SH-SY5Y (cell line): Measurements from ENCODE around the gene ZBTB7C.

Experiments
- GATA2 ChIP-seq: IDR thresholded peaks from 2 replicates; pipeline ENCODE4 v1.6.1; 2011; ENCODE audit warnings: mild to moderate bottlenecking, low read depth, low read length
- GATA3 ChIP-seq: IDR thresholded peaks from 2 replicates; pipeline ENCODE4 v1.6.1; 2011; ENCODE audit warnings: low read depth, mild to moderate bottlenecking, low read length, moderate library complexity

The ZBTB7C gene

DNA sequence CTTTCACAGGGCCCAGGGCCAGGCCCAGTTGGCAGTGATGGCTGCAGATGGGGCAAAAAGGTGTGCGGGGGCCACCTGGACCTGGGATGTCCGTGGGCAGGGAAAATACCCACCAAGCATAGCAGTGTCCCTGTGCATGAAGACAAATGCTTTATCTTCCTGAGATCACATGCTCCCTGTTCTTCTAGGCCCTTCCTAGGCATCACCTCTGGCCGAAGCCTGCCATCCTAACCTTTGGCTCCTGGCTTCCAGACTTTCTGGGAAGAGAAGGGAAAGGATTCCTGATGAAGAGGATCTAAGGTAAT, 373.7 kb downstream of the ZBTB7C start:
- TF ChIP-seq GATA2, result no peak
- TF ChIP-seq GATA3, result no peak

DNA sequence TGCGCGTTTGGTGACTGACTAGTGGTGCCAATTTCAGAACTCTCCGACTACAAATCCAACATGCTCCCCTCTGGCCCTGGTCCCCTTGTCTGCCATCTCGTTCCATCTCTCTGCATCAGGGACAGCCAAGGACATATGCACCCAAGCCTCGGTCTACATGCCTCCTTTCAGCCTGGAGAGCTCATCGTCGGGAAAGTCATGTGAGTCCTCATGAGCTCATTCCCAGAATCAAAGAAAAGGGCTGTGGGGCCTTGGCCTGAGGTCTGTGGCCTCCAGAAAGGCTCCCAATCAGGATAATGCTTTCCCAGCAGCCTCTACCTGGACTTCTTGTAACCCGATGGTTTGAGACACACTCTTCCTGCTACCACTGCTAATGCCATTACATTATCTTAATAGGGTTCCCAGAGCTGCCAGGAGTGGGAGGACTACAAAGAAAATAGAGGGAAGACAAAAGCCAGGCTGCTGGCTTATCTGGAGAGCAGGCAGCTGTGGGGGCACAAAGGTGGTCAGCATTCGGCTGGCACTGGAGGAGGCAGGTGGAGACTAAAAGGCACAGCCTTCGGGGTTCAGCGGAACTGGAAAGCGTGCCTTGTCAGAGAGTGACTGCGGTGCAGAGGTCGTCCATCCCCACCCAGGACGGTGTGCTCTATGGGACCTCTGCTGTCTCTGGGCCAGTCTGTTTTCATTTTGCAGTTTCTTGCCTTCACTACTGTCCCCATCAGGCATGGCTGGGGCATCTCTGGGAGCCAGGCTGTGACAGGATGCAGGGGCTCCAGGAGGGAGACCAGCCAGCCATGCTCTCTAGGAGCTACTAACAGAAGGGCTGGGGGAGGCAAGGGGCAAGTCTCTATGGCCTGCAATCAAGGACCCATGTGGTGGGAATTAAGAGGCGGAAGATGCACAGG, 374.3 kb downstream of the ZBTB7C start:
- TF ChIP-seq GATA2 (peak; percentile 91), GATA3 (no peak)

DNA sequence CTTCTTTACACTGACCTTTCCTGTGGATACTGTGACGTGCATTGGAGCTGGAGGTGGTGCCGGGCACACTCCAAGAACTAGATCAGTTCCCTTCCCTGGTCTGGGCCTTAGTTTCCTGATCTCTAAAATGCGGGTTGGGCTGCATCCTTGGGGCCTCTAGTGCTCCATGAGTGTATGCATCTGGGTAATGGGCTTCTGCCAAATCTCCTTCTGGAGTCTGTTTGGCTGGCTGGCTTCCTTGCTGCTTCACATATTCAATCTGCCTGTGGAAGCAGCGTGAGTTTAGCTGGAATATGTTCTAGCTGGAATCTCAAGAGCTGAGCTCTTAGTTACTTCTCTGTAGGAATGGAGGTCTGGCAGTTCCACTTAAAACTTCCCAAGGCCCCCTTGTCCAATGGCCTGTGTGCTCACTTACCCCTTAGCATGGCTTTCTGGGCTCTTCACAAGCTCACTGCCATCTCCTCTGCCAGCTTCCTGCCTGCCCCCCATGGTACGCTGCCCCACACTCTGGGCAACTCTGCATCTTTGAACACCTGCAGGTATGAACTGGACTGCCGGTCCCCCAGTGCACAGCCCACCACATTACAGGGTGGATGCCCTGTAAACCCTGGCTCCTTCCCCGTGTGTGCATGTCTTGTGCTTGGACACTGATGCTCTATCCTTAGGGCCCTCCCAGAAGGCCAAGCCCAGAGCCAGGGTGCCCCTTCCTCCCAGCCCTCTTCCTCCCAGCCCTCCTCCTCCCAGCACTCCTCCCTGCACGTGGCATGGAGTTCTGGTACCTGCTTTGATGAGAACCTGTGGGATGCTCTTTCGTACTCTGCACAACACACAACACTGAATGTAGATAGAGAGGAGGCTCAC, 375.2 kb downstream of the ZBTB7C start:
- TF ChIP-seq GATA2, result no peak
- no peak for TF ChIP-seq GATA3

DNA sequence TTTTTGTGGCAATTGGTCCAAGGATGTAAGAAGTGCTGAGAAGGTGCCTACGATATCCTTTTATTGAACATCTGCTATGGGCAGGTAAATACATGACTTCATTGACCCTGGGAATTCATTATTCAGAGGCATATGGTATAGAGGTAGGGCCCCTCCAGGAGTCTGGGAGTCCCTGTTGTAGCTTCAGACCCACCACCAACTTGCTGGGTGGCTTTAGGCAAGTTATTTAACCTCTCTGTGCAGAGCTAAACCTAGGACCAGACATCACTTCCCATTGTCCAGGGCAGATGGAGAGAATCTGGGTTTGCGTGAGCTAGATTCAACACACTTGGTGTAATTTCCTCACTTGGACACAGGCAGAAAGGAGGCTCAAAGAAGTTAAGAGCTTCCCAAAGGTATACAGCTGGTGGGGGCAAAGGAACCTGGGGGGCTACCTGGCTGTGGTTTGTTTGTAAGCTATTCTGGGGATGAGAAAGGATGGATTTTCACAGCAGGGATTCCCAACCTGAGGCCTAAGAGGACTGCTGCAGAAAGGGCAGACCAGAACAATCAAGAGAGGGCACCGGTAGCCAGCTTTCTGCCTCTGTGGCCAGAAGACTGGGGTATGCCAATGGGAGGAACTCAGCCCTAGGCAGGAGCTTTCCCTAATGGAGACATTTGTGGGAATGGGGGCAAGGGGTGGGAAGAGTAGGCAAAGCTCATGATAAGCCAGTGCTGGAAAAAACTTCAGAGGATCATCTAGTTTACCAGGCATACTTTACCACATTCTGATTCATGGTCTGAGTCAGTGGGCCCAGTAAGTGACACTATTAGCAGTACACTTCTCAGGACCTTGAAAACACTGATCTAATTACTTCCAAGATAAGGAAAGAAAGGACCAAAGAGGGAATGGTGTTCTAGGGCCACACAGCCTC, 376.1 kb downstream of the ZBTB7C start:
- TF ChIP-seq GATA2, result no peak
- no peak for TF ChIP-seq GATA3

DNA sequence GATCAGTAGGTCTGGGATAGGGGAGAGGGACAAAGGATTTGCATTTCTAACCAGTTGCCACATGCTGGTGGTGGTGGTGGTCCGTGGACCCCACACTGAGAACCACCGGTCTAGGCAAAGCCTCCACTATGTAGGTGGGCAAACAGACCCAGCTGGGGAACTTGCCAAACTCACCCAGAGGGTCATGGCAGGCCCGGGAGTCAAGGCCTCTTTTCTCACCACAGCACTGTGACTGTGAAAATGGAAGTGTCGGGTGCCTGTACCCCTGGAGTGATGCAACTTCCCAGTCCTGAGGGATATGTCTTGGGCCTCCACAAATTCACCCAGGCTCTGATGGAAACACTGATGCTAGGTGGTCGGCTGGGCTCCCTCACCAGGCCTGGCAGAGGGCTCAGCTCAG, 377.5 kb downstream of the ZBTB7C start:
- TF ChIP-seq GATA2 (no peak), GATA3 (no peak)

DNA sequence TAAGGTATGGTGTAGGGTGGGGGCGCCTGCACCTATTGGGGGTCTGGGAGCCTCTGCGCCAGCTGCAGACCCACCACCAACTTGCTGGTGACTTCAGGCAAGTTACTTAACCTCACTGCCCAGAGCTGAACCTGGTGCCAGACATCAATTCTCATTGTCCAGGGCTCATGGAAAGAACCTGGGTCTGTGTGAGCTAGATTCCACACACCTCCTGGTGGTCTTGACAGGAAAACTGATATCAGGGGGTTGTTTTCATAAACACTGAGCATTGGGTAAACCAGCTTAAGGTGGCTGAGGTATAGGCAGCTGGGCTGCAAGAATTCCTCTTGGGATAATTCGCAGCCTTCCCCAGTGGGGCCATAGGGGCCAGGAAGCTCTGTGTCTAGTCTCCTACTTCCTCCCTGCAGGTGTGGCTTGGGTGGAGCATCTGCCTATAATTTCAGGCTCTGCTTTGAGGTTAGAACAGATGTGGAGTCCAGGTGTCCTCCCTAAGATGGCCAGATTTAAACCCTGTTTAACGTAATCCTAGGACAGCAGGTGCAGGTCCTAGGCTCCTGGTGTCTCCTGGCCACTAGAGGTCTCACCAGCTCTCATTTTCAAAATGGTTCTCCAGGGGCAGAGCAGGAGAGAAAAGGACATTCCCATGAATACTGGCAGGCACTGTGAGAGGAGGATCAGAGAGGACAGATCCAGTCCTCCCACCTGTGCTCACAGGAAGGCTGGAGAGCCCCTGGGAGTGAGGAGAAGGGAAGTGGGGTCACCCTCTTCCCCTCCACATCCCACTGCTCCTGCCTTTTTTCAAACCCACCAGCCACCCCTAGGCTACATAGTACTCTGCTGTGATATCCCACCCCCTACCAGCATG, 378.3 kb downstream of the ZBTB7C start:
- TF ChIP-seq GATA2, result no peak
- TF ChIP-seq GATA3, result no peak

DNA sequence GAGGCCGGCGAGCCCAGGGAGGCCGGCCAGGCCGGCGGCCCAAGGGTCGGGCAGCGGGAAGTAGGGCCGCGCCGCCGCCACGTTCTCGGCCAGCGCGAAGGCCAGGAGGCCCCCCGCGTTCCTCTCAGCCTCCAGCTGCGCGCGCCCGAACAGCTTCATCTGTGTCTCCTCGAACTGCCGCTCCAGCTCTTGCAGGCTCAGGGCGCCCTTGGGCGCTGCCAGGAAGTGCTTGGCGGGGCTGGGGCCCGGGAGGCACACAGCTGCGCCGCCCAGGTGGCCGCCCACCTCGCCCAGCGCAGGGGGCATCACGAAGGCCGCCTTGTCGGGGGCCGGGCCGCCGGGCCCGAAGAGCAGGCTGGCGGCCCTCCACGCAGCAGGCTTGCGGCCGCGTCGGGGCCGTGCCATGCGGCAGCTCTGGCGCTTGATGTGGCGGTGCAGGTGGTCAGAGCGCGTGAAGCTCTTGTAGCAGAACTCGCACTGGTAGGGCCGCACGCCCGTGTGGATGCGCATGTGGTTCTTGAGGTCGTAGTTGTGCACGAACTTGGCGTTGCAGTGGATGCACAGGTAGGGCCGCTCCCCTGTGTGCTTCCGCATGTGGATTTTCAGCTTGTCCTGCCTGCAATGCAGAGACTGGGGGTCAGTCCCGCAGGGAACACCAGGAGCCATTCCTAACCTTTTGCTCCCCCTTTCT, 379.7 kb downstream of the ZBTB7C start:
- no peak for TF ChIP-seq GATA2
- no peak for TF ChIP-seq GATA3

DNA sequence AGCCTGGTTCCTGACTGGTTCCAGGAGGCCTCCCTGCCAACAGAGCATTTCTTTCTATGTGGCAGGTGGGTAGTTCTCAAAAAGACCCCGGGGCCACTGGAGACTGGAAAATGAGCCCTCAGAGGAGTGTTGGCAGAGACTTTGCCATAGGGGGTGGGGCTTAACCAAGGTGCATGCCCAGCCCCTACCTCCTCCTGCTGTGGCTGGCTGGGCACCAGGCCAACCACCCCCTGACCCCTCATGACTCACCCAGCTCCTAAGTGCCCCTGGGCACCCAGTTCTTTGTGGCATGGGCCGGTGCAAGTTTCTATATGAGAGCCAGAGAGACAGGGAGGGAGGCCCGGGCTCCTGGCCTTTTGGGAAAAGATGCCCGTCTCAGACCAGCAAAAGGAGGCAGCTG, 380.5 kb downstream of the ZBTB7C start:
- TF ChIP-seq GATA2, result no peak
- no peak for TF ChIP-seq GATA3

DNA sequence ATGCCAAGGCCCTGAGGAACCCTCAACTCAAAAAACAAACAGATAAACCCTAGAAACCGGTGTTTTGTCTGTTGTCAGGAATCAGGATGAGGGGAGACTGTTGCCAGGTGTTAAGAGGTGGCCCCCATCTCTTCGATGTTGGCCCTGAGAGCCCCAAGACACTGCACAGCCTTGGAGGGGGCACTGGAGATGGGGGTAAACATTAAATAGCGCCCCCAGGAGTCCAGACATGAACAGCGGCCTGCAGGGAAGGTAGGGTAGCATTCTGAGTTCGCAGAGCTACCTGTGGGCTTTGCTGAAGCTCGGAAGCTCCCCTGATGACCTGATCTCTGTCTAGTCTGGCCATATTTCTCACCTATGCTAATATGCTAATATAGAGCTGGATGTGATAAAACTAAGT, 381.1 kb downstream of the ZBTB7C start:
- TF ChIP-seq GATA2, result no peak
- no peak for TF ChIP-seq GATA3

DNA sequence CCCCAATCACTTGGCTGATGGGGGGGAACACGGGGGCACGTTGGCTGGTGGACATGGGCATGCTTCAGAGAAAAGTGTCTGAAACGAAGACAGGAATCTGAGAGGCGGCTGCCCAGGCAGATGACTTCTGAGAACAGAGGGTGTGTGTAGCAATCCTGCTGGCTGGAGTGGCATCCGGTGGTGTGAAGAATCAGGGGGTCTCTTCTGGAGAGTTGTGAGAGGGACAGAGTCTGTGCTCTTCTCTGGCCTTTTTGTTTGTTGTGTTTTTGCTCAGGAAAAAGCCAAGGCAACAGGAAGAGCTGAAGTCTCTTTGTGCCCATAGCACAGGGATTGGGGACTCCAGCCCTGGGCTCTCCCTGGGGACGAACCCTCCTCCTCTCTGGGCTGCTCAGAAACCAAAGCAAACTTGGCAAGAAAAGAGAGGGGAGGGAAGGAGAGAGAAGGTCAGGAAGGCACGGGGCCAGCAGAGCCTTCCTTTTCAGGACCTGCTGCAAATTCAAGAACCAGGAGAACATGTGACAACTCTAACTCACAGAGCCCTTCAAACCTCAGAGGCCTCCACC, 381.7 kb downstream of the ZBTB7C start:
- TF ChIP-seq GATA3 (no peak), GATA2 (no peak)

DNA sequence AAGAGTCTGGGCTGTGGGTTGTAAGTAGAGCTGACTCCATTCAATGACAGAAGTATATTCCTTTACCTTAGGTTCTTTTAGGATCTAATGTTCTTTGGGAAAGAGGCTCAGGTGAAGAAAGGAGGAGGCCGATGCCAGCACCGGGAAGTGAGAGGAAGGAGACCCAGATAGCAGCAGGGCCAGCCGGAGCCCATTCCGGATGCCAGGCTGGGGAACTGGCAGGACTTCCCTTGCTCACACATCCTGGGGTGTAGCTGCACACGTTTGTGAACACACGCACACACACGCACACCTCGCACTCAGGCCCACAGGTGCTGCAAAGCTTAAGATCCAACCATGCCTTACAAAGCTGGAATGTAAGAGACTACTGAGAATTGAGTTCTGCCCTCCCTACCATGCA, 383.0 kb downstream of the ZBTB7C start:
- TF ChIP-seq GATA2 (no peak), GATA3 (no peak)

DNA sequence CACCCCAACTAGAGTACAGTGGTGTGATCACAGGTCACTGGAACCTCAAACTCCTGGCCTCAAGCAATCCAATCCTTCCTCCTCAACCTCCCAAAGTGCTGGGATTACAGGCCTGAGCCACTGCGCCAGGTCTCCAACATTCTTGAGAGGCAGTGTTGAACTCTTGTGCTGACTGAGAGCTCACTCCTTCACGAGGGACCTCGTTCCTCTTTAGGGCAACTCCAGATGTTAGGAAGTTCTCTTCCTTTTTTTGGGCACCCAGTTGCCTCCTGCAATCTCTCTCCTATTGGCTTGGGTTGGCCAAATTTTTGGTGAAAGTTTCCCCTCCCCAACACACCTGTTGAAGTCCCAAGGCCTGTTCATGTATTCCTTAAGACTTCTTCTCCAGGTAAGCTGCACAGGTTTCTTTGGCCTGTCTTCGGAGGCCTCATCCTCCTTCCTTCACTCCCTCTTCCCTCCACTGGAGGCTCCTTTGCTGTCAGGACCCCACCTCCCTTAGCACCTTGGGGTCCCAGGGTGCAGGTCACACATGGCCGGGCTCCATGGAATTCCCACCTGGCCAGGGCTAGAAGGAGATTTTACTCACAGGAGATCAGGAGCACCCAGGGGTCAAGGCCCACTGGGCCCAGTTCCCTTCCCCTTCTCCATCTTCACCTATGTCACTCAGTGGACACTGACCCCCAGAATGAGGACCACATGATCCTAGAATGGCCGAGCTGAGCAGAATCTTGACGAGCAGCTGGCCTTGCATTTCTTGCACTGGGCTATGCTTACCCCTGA, 384.1 kb downstream of the ZBTB7C start:
- TF ChIP-seq GATA2 (no peak), GATA3 (no peak)
